HCT116 (cell line): ENCODE data around the gene BAHCC1. TPM values are rescaled to one million over a fixed set of nuclear protein-coding genes. Genes with fewer than 3 reads are reported as not detected.

Experiments
- ATAC-seq: fragments of 200-7000 bp; cut with Tn5 transposase; 2 replicates; pipeline ENCODE4 v1.9.1; 2020; ENCODE audit warnings: mild to moderate bottlenecking, moderate library complexity
- BruUV-seq: library from RNA; stranded (reverse); fragments of 400-500 nt; replicated peaks from 2 replicates; lab custom pipeline; 2021; lab: Mats Ljungman, UMichigan
- CTCF ChIA-PET: fragments of 300-600 bp; sonication (Branson Sonifier 250); formaldehyde crosslinking; loops from one replicate; lab custom pipeline; 2021; ENCODE audit warnings: antibody characterized with exemption; lab: Charles Lee
- POLR2A ChIA-PET: fragments of 300-600, 350-600 bp; sonication (Branson Sonifier 250); formaldehyde crosslinking; loops from one replicate; lab custom pipeline; 2021; ENCODE audit warnings: antibody characterized with exemption; lab: Charles Lee
- RAD21 ChIA-PET, 2 experiments: fragments of 300-600 bp; sonication (Branson Sonifier 250); formaldehyde crosslinking; loops; one replicate each; lab custom pipeline; 2023; ENCODE audit warnings: low total read pairs in 2 of 2; ENCODE audit not compliant: uncharacterized antibody in 2 of 2, unreplicated experiment in 2 of 2, low non-redundant PET in 1 of 2; lab: Charles Lee
- DNase-seq: peaks from one replicate; pipeline ENCODE4 v3.0.0-alpha.2; 2010; ENCODE audit warnings: low read depth, low spot score
- H2AFZ ChIP-seq: fragments of 200-600 bp; shearing (Covaris generic), sonication (generic); 2 replicates; pipeline ENCODE4 v1.6.1; 2017; ENCODE audit warnings: low read depth, mixed run types, mixed read lengths, antibody characterized with exemption, low read length; ENCODE audit not compliant: poor library complexity, severe bottlenecking
- H3K27ac ChIP-seq: 2 replicates; pipeline ENCODE4 v1.5.1; 2012; ENCODE audit warnings: low read depth, low read length
- H3K27me3 ChIP-seq: fragments of 200-600 bp; sonication (generic); 2 replicates; pipeline ENCODE4 v1.6.1; 2016; ENCODE audit warnings: mixed run types, low read length, mixed read lengths; ENCODE audit not compliant: insufficient read depth
- H3K36me3 ChIP-seq, 2 experiments: fragments of 200-500 bp in 1 of 2; fragments of 200-600 bp in 1 of 2; sonication (Bioruptor generic) in 1 of 2; sonication (generic) in 1 of 2; 2 replicates each; pipeline versions ENCODE4 v1.5.1 to v1.6.1; 2014 to 2016; ENCODE audit warnings: low read length in 2 of 2, inconsistent platforms in 1 of 2, mixed read lengths in 1 of 2, mixed run types in 1 of 2; ENCODE audit not compliant: insufficient read depth in 2 of 2, control insufficient read depth in 1 of 2
- H3K4me1 ChIP-seq, 2 experiments: fragments of 200-600 bp in 1 of 2; sonication (generic) in 1 of 2; 2 replicates each; pipeline versions ENCODE4 v1.5.1 to v1.6.1; 2012 to 2017; ENCODE audit warnings: low read length in 2 of 2, inconsistent platforms in 1 of 2, mild to moderate bottlenecking in 1 of 2, mixed read lengths in 1 of 2, mixed run types in 1 of 2, moderate library complexity in 1 of 2; ENCODE audit not compliant: insufficient read depth in 2 of 2, control insufficient read depth in 1 of 2
- H3K4me2 ChIP-seq: fragments of 200-600 bp; sonication (generic); 2 replicates; pipeline ENCODE4 v1.6.1; 2017; ENCODE audit warnings: mixed run types, low read length, mixed read lengths
- H3K4me3 ChIP-seq, 2 experiments: fragments of 200-600 bp in 1 of 2; sonication (generic) in 1 of 2; replicated peaks in 1 of 2; 2 replicates each; pipeline ENCODE4 v1.5.1; 2011 to 2016; ENCODE audit warnings: low read length in 2 of 2, control low read depth in 1 of 2, low read depth in 1 of 2, mild to moderate bottlenecking in 1 of 2, mixed read lengths in 1 of 2, mixed run types in 1 of 2
- H3K79me2 ChIP-seq: fragments of 200-600 bp; sonication (generic); 2 replicates; pipeline ENCODE4 v1.6.1; 2017; ENCODE audit warnings: mild to moderate bottlenecking, mixed run types, low read length, moderate library complexity, mixed read lengths; ENCODE audit not compliant: insufficient read depth
- H3K9ac ChIP-seq: fragments of 200-600 bp; sonication (generic); 2 replicates; pipeline ENCODE4 v1.6.1; 2016; ENCODE audit warnings: low read length, mixed read lengths
- H3K9me2 ChIP-seq: fragments of 200-600 bp; sonication (generic), shearing (Covaris generic); 2 replicates; pipeline ENCODE4 v1.6.1; 2017; ENCODE audit warnings: mixed run types, mild to moderate bottlenecking, moderate library complexity; ENCODE audit not compliant: insufficient read depth
- H3K9me3 ChIP-seq, 2 experiments: fragments of 200-500 bp in 1 of 2; fragments of 200-600 bp in 1 of 2; sonication (Bioruptor generic) in 1 of 2; sonication (generic) in 1 of 2; 2 replicates each; pipeline ENCODE4 v1.6.1; 2014 to 2017; ENCODE audit warnings: low read length in 2 of 2, mixed read lengths in 2 of 2, inconsistent platforms in 1 of 2, low read depth in 1 of 2, mild to moderate bottlenecking in 1 of 2, mixed run types in 1 of 2, moderate library complexity in 1 of 2; ENCODE audit not compliant: control insufficient read depth in 1 of 2, insufficient read depth in 1 of 2
- H4K20me1 ChIP-seq: fragments of 200-600 bp; sonication (generic), shearing (Covaris generic); 2 replicates; pipeline ENCODE4 v1.6.1; 2017; ENCODE audit warnings: mixed run types, mild to moderate bottlenecking, moderate library complexity; ENCODE audit not compliant: insufficient read depth
- CEBPB ChIP-seq: IDR thresholded peaks from 2 replicates; pipeline ENCODE4 v1.6.1; 2012; ENCODE audit warnings: low read depth
- CTCF ChIP-seq, 3 experiments: fragments of 200-600 bp in 1 of 3; sonication (generic) in 1 of 3; IDR thresholded peaks in 2 of 3; conservative IDR thresholded peaks in 1 of 3; 2 replicates each; pipeline ENCODE4 v1.5.1; 2012 to 2017; ENCODE audit warnings: low read depth in 2 of 3, low read length in 2 of 3, antibody characterized with exemption in 1 of 3, borderline replicate concordance in 1 of 3, control low read depth in 1 of 3, mild to moderate bottlenecking in 1 of 3, mixed read lengths in 1 of 3, mixed run types in 1 of 3, moderate library complexity in 1 of 3; ENCODE audit not compliant: insufficient read depth in 1 of 3
- EGR1 ChIP-seq: IDR thresholded peaks from 2 replicates; pipeline ENCODE4 v1.6.1; 2012; ENCODE audit warnings: low read depth
- ELF1 ChIP-seq: IDR thresholded peaks from 2 replicates; pipeline ENCODE4 v1.6.1; 2012; ENCODE audit warnings: low read depth, borderline replicate concordance
- EZH2 ChIP-seq: fragments of 200-600 bp; sonication (generic); IDR thresholded peaks from 2 replicates; pipeline ENCODE4 v1.6.1; 2017; ENCODE audit warnings: antibody characterized with exemption, mixed run types
- FOSL1 ChIP-seq: IDR thresholded peaks from 2 replicates; pipeline ENCODE4 v1.6.1; 2012; ENCODE audit warnings: low read depth
- MAX ChIP-seq: IDR thresholded peaks from 2 replicates; pipeline ENCODE4 v1.6.1; 2012
- REST ChIP-seq: IDR thresholded peaks from 2 replicates; pipeline ENCODE4 v1.6.1; 2012; ENCODE audit warnings: low read depth
- SP1 ChIP-seq: IDR thresholded peaks from 2 replicates; pipeline ENCODE4 v1.6.1; 2012; ENCODE audit warnings: low read depth
- SRF ChIP-seq: IDR thresholded peaks from 2 replicates; pipeline ENCODE4 v1.6.1; 2012; ENCODE audit warnings: low read depth
- TCF7L2 ChIP-seq: IDR thresholded peaks from 2 replicates; pipeline ENCODE4 v1.7.0; 2011; ENCODE audit warnings: borderline replicate concordance, inconsistent platforms; ENCODE audit not compliant: insufficient read depth, insufficient read length; ENCODE audit errors: extremely low read depth
- YY1 ChIP-seq: IDR thresholded peaks from 2 replicates; pipeline ENCODE4 v1.6.1; 2011; ENCODE audit warnings: low read length, low read depth, moderate library complexity, mild to moderate bottlenecking; ENCODE audit not compliant: insufficient replicate concordance; ENCODE audit errors: extremely low read depth
- ZBTB33 ChIP-seq: IDR thresholded peaks from 2 replicates; pipeline ENCODE4 v1.6.1; 2011; ENCODE audit warnings: mild to moderate bottlenecking, low read length, moderate library complexity; ENCODE audit not compliant: insufficient replicate concordance; ENCODE audit errors: extremely low read depth
- intact Hi-C: fragments of 100-400 bp; cut with micrococcal nuclease; formaldehyde crosslinking; loops from 2 replicates; pipeline ENCODE4 v1.10.0; 2022
- total RNA-seq: library from RNA; stranded (reverse); gene quantifications from one replicate; pipeline ENCODE4 v1.2.1, GENCODE V29; 2021; ENCODE audit not compliant: unreplicated experiment

Gene BAHCC1
- total RNA-seq, 1 experiment from 2014 or later, result 45.2 TPM

- Histone ChIP-seq H3K36me3 (no peaks in the 10 kb centered on the region; a peak in 1 of 4 replicates), H3K4me1 (peaks cover 23 to 35% of the 10 kb centered on the region in 2 experiments), H3K9me2 (no peaks in the 10 kb centered on the region), H3K27me3 (no peaks in the 10 kb centered on the region), H3K9me3 (no peaks in the 10 kb centered on the region), H3K9ac (peak overlapping the region; percentile 95), H2AFZ (no peak overlapping the region), H4K20me1 (no peaks in the 10 kb centered on the region), H3K4me3 (peak overlapping the region; percentile 82 to 83), H3K27ac (peak overlapping the region; percentile 99), H3K4me2 (peak overlapping the region; percentile 80), H3K79me2 (peaks cover 89% of the 10 kb centered on the region)
- ATAC-seq (no peak; the same call in 1 of the 2 replicates), DNase-seq (no peak)
- TF ChIP-seq REST (no peak), MAX (no peak), ZBTB33 (no peak), CEBPB (no peak), TCF7L2 (no peak), YY1 (no peak), SP1 (no peak), SRF (no peak), CTCF (IDR thresholded peaks at IDR 0.05 in 2 of 3, conservative IDR thresholded peaks at IDR 0.05 in 1 of 3; ENCODE audit: borderline replicate concordance in 1 of 3, insufficient read depth in 1 of 3, low read depth in 2 of 3, low read length in 2 of 3) (no peak), FOSL1 (no peak), EGR1 (no peak), ELF1 (no peak), EZH2 (no peak)
- ChIA-PET CTCF (interaction anchor here (1.4 to 1.6 kb wide), 2 partner anchors 35 to 72 kb away, joined by 3 to 5 read pairs; no protein-coding TSS in a partner anchor), POLR2A (no interaction called here), RAD21 (interaction anchor here in 1 of 2 experiments (0.6 kb wide), 1 partner anchor 41 kb away, joined by 3 read pairs; no protein-coding TSS in a partner anchor)
- intact Hi-C loops, result no loop called here
- no TSS peak for BruUV-seq
Observed at GRCh38 chr17:81400154-81400977, 5.1 kb downstream of the BAHCC1 start.
